NCI-H1105 (cell line): ENCODE measurements around the gene TFAP2E.
"Not testable (repeated sequence)": the region's sequence is repeated elsewhere in the genome, so short reads cannot be mapped to it uniquely, and the experiment has no call there.

Source experiments
- DNase-seq: peaks from one replicate; lab custom pipeline; 2025; lab: John Stamatoyannopoulos, UW

The TFAP2E gene

GRCh38 chr1:35574125-35574654, 1.1 kb downstream of the TFAP2E start:
- no peak for DNase-seq

- DNase-seq = no peak
These were observed 1.7 kb downstream of the TFAP2E start for GRCh38 chr1:35574655-35575415.

- DNase-seq = no peak
These were observed 2.4 kb downstream of the TFAP2E start for GRCh38 chr1:35575416-35575958.

- no peak for DNase-seq
These were observed 3.1 kb downstream of the TFAP2E start for GRCh38 chr1:35576061-35576765.

GRCh38 chr1:35576766-35577070, 3.6 kb downstream of the TFAP2E start:
- not testable (repeated sequence) for DNase-seq

GRCh38 chr1:35577071-35577998, 4.2 kb downstream of the TFAP2E start:
- DNase-seq = no peak

GRCh38 chr1:35580949-35581388, 7.9 kb downstream of the TFAP2E start:
- no peak for DNase-seq

- DNase-seq = not testable (repeated sequence)
These were observed 8.5 kb downstream of the TFAP2E start for GRCh38 chr1:35581621-35582020.

- DNase-seq = no peak
These were observed 12.2 kb downstream of the TFAP2E start for GRCh38 chr1:35585281-35585680.

- DNase-seq = not testable (repeated sequence)
These were observed 12.7 kb downstream of the TFAP2E start for GRCh38 chr1:35585805-35586204.

- no peak for DNase-seq
These were observed 13.7 kb downstream of the TFAP2E start for GRCh38 chr1:35586808-35587207.

- no peak for DNase-seq
These were observed 14.6 kb downstream of the TFAP2E start for GRCh38 chr1:35587736-35588135.

- DNase-seq = no peak
These were observed 15.2 kb downstream of the TFAP2E start for GRCh38 chr1:35588197-35588910.

- DNase-seq = no peak
These were observed 16.7 kb downstream of the TFAP2E start for GRCh38 chr1:35589516-35590427.

- no peak for DNase-seq
These were observed 17.4 kb downstream of the TFAP2E start for GRCh38 chr1:35590476-35591040.

GRCh38 chr1:35591211-35591610, 18.1 kb downstream of the TFAP2E start:
- DNase-seq = no peak

- DNase-seq = no peak
These were observed 20.1 kb downstream of the TFAP2E start for GRCh38 chr1:35592991-35593769.

GRCh38 chr1:35594005-35594760, 21.1 kb downstream of the TFAP2E start:
- DNase-seq = no peak
